GM21526 (cell line): ENCODE measurements around the gene CLEC2L.
"Not testable (repeated sequence)": the region's sequence is repeated elsewhere in the genome, so short reads cannot be mapped to it uniquely, and the experiment has no call there.

Experiments
- ATAC-seq: cut with Tn5 transposase; IDR thresholded peaks from one replicate; pipeline ENCODE4 v1.9.1; 2021; ENCODE audit warnings: moderate library complexity; ENCODE audit not compliant: unreplicated experiment, low FRiP score

The CLEC2L gene

DNA sequence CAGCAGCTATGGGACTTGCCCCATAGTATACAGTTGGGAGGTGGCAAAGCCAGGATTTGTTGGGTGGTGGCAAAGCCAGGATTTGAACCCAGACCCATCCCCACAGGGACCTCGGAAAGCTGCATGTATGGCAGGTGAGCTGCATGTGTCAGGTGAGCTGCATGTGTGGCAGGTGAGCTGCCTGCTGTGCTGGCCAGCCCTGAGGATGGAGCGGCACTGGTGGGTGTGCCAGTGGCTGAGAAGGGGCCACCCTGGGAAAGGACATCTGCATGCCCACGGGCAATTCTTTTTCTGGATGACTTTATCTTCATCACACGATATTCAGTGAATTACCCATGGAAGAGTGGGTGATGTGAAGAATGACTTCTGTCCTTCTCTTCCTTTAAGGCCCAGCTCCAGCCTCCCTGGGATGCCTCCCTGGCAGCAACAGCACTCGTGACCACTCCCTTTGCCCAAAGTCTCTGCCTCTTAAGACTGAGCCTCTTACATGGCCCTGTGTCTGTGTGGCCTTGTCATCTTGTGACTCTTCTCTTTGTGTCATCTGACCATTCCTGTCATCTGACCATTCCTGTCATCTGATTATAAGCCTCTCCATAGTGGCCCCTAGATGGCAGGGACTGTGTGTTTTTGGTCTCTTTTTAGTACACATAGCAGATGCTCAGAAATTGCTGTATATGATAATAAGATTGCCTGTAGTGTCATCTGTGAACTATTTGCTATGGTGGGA is 25.0 kb downstream of the CLEC2L start:
- ATAC-seq: no peak

DNA sequence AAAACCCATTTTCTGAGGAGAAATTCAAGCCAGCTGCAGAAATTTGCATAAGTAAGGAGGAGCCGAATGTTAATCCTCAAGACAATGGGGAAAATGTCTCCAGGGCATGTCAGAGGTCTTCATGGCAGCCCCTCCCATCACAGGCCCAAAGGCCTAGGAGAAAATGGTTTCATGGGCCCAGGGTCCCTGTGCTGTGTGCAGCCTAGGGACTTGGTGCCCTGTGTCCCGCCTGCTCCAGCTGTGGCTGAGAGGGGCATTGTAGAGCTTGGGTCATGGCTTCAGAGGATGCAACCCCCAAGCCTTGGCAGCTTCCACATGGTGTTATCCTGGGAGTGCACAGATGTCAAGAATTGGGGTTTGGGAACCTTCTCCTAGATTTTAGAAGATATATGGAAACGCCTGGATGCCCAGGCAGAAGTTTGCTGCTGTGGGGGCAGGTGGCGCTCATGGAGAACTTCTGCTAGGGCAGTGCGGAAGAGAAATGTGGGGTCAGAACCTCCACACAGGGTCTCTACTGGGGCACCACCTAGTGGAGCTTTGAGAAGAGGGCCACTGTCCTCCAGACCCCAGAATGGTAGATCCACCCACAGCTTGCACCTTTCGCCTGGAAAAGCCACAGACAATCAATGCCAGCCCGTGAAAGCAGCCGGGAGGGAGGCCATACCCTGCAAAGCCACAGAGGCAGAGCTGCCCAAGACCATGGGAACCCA is 30.7 kb downstream of the CLEC2L start:
- ATAC-seq: not testable (repeated sequence)

- no peak for ATAC-seq
Measured at GRCh38 chr7:139557857-139558581, 34.5 kb downstream of the CLEC2L start.

DNA sequence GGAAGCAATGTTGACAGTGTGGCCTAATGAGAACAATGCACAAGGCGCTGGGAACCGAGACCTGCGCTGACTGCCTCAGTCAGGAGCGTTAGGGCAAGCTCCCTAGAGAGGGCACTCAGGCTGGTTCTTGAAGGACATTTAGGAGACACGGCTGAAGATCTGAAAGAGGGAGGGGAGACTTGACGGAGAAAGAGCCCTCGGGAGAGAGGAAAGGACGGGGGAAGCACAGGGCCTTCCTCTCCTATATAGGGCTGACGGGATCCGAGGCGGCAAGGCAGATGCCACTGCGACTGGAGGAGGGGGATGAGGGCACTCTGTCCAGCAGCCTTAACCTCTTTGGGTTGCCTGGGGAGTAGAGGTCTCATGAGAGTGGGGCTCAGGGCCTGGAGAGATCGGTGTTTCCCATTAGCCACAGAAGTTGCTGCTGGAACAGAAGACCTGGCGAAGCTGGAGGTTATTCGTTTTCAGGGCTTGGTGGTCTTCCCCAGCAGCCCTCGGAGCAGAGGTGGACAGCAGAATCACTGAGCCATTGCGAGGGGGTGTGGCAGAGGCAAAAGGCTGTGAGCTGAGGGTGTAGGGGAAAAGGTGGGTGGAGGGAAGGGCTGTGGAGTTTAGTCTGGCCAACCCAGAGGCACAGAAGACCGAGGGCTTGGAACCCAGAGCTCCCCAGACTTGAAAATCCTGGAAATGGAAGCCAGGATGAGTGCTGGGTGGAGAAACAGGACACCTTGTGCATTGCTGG is 36.0 kb downstream of the CLEC2L start:
- ATAC-seq: no peak

DNA sequence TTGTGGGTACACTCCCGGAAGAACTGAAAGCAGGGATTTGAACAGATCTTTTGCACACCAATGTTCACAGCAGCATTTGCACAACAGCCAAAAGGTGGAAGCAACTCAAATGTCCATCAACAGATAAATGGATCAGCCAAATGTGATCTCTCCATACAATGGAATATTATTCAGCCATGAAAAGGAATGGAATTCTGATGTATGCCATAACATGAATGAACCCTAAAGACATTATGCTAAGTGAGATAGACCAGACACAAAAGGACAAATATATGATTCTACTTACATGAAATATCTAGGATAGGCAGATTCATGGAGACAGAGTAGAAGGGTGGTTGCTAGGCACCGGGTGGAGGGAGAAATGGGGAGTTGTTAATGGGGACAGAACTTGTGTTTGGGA is 36.7 kb downstream of the CLEC2L start:
- no peak for ATAC-seq

- no peak for ATAC-seq
Measured at GRCh38 chr7:139560678-139561077, 37.2 kb downstream of the CLEC2L start.

GRCh38 chr7:139562491-139562890 is 39.0 kb downstream of the CLEC2L start:
- no peak for ATAC-seq

- ATAC-seq: no peak
Measured at GRCh38 chr7:139562961-139563565, 39.6 kb downstream of the CLEC2L start.

DNA sequence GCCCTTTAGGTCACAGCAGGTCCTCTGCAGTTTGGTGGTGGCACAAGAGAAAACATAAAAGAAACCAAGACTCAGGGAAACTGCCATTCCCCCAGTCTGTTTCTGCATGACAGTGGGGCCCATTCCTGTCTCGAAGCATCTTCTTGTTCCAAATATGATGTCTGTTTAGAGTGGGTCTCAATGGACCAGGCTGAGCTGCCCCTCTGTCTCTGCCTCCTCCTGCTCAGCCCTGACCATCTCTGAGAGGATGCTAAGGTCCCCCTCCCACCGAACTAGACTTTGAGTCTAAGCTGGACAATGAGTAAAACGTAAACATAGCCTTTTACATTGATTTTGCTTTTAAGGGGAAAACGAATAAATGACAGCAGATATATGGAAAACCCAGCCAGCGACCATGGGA is 40.4 kb downstream of the CLEC2L start:
- no peak for ATAC-seq

- ATAC-seq: no peak
Measured at GRCh38 chr7:139566075-139566474, 42.6 kb downstream of the CLEC2L start.

DNA sequence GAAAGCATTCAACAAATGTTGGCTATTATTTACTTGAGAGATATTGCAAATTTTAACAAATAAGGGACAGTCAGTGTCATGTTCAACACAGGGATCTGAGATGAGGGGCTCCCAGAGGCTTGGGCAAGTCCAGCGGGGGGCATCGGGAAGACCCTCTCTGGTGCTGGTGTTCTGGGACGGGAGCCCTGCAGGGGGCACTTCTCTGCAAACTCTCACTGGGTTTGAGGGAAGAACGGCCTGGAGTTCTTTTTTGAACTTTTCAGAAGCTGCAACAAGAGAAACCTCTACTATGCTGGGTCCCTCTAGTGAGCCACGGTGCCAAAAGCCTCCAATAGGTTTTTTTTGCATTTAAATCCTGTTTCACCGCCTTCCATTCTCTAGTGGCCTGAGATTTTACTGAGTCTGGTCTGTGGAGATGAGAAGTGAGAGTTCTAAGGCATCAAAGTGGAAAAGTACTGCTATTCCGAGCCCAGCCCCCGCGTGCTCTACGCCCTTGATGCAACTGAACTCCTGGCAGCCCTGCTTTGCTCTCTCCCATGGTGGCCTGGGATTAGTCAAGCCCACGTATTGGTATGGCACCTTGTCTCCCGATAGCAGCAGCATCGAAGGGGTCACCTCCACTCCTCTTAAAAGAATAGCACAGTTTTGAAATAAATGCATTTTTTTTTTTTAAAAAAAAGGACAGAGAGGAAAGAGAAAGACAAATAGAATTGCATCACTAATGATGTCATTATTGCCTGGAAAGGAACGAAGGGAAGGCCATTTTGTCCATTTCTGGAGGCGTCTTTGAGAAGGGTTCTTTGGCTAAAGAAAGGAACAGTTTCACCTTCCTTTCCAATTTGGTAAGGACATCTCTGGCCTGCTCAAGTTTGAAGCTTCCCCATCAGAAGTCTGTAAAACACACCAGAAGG is 43.5 kb downstream of the CLEC2L start:
- ATAC-seq: no peak

GRCh38 chr7:139567647-139568345 is 44.3 kb downstream of the CLEC2L start:
- ATAC-seq: no peak

DNA sequence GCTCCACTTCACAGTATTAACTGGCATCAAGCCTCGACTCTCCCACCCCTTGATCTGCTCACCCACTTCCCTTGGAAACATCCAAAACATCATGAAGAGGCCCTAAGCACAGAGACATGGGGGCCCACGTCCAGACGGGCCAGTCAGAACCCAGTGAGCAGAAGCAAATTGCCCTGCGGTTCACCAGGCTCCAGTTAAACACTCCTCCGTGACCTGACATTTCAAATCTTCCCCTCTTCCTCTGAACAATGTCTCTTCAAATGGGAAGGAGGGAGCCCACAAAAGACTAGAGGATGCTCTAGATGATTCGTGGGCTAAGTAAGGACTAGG is 44.8 kb downstream of the CLEC2L start:
- no peak for ATAC-seq

DNA sequence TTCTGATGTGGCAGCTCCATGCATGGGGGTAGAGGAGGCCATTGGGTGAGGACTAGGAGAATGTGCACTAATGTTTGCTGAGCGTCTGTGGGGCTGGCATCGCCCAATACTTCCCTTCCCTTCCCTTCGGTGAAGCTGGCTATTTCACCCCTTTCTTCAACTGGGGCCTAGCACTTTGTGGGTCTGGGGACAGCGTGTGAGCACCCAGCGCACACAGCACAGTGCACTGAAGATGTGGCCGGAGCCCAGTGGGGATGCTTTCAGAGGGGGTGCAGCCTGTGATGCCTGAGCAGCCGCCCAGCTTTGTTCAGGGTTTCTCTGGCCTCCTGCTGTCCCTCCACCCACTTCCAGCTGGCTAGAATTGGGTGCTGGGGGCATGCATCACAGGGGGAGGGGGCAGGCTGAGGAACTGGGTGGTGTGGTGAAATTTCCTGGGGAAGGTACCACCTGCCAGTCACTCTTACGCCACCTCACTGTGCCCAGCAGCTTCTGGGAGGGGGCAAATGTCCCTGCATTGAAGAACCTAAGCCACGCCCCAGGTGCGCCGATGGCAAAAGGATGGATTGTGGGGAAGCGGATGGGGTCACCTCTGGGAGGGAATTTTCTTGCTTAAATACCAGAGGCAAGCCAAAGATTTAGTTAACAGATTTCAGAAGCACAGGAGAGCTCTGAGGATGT is 45.5 kb downstream of the CLEC2L start:
- ATAC-seq: no peak

DNA sequence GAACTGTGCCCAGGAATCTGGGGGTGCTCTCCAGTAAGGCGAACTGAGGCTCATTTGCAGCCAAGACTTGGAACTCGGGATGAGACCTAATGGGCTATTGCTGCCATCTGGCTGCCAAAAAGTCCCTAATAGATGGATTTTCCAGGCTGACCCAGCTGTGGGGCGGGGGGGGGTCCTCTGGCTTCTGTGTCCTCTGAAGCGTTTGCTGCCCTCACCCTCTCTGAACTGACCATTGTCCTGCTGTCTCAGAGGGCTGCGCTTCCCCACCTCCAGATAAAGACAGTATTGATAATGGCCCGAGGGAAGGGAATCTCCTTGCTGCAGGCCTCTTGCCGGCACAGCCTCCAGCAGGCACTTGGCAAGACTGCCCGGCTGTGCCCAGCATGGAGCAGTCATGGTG is 46.6 kb downstream of the CLEC2L start:
- ATAC-seq: no peak

- ATAC-seq: no peak
Measured at GRCh38 chr7:139570626-139571025, 47.1 kb downstream of the CLEC2L start.

GRCh38 chr7:139571190-139571589 is 47.7 kb downstream of the CLEC2L start:
- ATAC-seq: no peak

- ATAC-seq: no peak
Measured at GRCh38 chr7:139571651-139572050, 48.2 kb downstream of the CLEC2L start.
